Effector memory CD4-positive, alpha-beta T cell (primary cell): ENCODE data around the gene FAM20A.

ENCODE experiments used
- DNase-seq, 3 donors: peaks; one replicate each; pipeline ENCODE4 v3.0.0-alpha.2; 2020
- H3K27ac ChIP-seq: 2 replicates; pipeline ENCODE4 v1.7.0; 2013; ENCODE audit warnings: mild to moderate bottlenecking, low read length, moderate library complexity; ENCODE audit not compliant: insufficient read depth, poor library complexity, severe bottlenecking
- H3K27me3 ChIP-seq: replicated peaks from 2 replicates; pipeline ENCODE4 v1.7.0; 2013; ENCODE audit warnings: mild to moderate bottlenecking, low read length; ENCODE audit not compliant: insufficient read depth, control insufficient read depth, poor library complexity, severe bottlenecking
- H3K36me3 ChIP-seq: 2 replicates; pipeline ENCODE4 v1.7.0; 2013; ENCODE audit warnings: mild to moderate bottlenecking, low read length, moderate library complexity; ENCODE audit not compliant: control insufficient read depth, insufficient read depth
- H3K4me1 ChIP-seq: 2 replicates; pipeline ENCODE4 v1.7.0; 2013; ENCODE audit warnings: low read length, mild to moderate bottlenecking; ENCODE audit not compliant: control insufficient read depth, insufficient read depth, poor library complexity, severe bottlenecking
- H3K4me3 ChIP-seq: 2 replicates; pipeline ENCODE4 v1.7.0; 2013; ENCODE audit warnings: low read length, low read depth, mild to moderate bottlenecking; ENCODE audit not compliant: insufficient read depth, poor library complexity, severe bottlenecking
- H3K9me3 ChIP-seq: 2 replicates; pipeline ENCODE4 v1.7.0; 2013; ENCODE audit warnings: mild to moderate bottlenecking, low read length, moderate library complexity; ENCODE audit not compliant: control insufficient read depth

FAM20A gene

DNA sequence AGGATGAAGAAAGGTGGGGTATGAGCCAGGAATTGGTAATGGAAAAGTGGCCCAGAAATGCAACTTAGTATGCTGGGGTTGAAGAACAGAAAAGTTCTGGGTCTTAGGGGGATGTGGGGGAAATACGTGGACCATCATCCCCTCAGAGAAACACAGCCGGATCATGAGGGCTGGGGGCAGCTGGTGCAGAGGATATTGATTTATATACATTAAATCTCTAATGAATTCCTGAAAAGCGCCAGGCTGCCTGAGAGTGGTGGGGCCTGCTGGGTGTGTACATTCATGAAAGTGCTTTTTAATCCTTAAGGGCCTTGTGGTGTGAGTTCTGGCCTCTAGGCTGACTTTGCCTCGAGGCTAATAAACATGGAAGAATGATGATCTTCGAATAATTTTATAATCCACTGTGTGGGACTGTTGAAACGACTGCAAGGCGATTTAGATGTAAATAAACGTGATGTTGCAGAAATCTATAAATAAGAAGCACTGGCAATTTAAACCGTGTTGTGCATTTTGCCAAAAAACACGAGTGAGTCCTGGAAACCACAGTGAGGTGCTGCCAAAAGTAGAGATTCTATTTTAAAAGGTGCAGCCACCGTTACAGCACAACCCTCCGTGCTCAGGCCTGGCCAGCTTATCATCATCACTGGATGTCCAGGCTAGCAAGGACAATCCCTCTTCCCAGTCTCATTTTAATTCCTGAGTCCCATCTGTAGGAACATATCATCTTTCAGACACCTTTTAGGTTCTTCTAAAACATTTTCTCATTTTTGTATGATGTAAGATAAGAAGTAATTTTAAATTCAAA is 56.9 kb downstream of the FAM20A start:
- no peaks in the 10 kb centered on the region for H3K4me1 ChIP-seq
- H3K27me3 ChIP-seq, result no peaks in the 10 kb centered on the region
- H3K4me3 ChIP-seq, result no peak overlapping the region
- DNase-seq, result no peak
- no peaks in the 10 kb centered on the region for H3K9me3 ChIP-seq
- peaks cover 5% of the 10 kb centered on the region for H3K36me3 ChIP-seq
- no peak overlapping the region for H3K27ac ChIP-seq

DNA sequence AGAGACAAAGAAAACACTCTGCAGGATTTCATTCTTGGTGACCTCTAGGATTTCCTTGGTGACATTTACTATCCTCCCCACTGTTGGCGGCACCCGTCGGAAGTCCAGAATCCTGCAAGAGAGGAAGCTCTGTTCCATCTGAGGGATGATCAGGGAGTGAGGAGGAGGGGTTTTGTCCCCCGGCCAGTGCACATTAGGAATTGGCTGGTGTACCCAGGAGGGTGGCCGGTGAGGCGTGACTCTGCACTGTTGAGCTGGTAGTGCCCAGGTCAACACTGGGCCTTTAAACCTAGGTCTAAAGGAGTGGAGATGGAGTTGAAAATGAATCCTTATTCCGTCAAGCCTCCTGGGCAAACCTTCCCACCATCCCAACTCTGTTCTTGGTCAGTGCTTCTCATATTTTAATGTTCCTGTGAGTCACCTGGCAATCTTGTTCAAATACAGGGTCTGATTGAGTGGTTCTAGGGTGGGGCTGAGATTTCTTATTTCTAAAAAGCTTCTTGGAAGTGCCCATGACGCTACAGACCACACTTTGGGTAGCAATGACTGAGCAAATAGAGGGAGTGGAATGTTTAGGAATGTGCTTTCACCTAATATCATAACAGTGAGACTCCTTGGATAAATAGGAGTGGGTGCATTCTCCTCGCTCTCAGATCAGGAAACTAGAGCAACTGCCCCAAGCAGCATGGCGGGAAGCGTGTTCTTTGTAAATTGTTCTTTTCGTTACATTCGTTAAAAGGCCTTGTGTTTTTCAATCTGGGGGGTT is 58.3 kb downstream of the FAM20A start:
- no peak overlapping the region for H3K27ac ChIP-seq
- H3K27me3 ChIP-seq, result no peaks in the 10 kb centered on the region
- no peaks in the 10 kb centered on the region for H3K9me3 ChIP-seq
- H3K4me1 ChIP-seq, result no peaks in the 10 kb centered on the region
- peaks cover 5% of the 10 kb centered on the region for H3K36me3 ChIP-seq
- H3K4me3 ChIP-seq, result no peak overlapping the region
- no peak for DNase-seq

DNA sequence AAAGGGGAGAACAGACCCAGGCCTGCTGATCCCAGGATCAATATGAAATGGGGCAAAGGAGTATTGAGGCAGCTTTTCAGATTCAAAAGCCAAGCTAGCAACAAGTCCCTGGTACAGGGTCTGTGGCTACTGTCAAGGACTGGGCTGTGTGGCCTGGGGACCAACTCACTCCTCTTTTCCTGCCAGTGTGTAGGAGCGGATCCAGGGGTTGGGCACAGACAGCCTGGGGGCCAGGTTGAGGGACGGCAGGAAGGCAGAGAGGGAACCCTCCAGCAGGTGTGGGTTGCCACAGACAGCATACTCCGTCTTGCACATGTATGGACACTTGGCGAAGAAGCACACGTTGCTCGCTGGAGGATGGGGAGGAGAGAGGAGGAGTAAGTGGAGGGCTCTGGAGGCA is 59.4 kb downstream of the FAM20A start:
- no peaks in the 10 kb centered on the region for H3K4me1 ChIP-seq
- H3K27ac ChIP-seq, result no peak overlapping the region
- no peaks in the 10 kb centered on the region for H3K27me3 ChIP-seq

DNA sequence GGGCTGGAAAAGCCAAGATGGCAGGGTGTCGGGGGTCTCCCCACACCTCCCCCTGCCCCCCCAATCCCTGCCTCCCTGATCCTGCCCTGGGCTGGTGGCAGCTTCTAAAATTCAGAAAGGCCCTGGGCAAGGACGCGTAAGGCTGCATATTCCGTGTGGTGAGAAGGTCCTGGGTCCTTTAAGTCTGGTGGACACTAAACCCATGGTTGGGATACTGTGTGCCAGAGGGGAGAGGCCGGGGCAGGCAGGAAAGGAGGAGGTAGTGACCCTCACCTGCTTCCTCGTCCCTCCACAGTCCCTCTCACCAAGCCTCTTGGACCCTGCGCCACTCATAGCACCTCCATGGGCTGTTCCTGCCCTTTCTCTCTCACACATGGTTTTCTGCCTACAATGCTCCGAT is 60.2 kb downstream of the FAM20A start:
- H3K9me3 ChIP-seq, result no peaks in the 10 kb centered on the region
- H3K36me3 ChIP-seq, result peaks cover 24% of the 10 kb centered on the region
- H3K27ac ChIP-seq, result no peak overlapping the region

More for the DNA sequence above, 59.4 kb downstream of the FAM20A start:
- no peak for DNase-seq
- Histone ChIP-seq H3K36me3 (peaks cover 15% of the 10 kb centered on the region), H3K4me3 (no peak overlapping the region), H3K9me3 (no peaks in the 10 kb centered on the region)

GRCh38 chr17:68539548-68540467 is 61.4 kb downstream of the FAM20A start:
- no peak for DNase-seq
- no peaks in the 10 kb centered on the region for H3K4me1 ChIP-seq
- no peaks in the 10 kb centered on the region for H3K27me3 ChIP-seq
- no peak overlapping the region for H3K4me3 ChIP-seq
- no peaks in the 10 kb centered on the region for H3K9me3 ChIP-seq
- peaks cover 27% of the 10 kb centered on the region for H3K36me3 ChIP-seq
- H3K27ac ChIP-seq, result no peak overlapping the region

More for the DNA sequence above, 60.2 kb downstream of the FAM20A start:
- no peaks in the 10 kb centered on the region for H3K27me3 ChIP-seq
- DNase-seq, result no peak
- H3K4me1 ChIP-seq, result no peaks in the 10 kb centered on the region
- H3K4me3 ChIP-seq, result no peak overlapping the region

DNA sequence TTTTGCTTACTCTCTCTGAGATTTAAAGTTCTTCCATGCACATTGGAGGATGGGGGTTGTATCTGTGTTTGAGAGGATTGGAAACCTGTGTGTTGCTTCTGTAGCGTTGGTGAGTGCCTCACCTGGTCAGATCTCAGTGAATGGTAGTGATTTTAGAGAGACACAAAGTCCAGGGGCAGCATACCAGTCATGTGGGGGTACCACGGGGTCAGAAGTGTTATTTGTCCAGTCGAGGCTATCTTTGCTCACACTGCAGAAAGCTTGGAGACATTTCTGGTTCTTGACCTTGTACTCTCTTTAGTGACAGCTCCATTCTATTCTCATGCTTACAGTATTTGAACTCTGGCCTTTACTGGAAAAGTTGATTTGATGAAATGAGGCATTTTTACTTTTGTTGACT is 65.2 kb downstream of the FAM20A start:
- Histone ChIP-seq H3K9me3 (no peaks in the 10 kb centered on the region), H3K36me3 (peaks cover 37% of the 10 kb centered on the region), H3K27ac (no peak overlapping the region), H3K4me3 (no peak overlapping the region), H3K4me1 (no peaks in the 10 kb centered on the region), H3K27me3 (no peaks in the 10 kb centered on the region)
- no peak for DNase-seq

- Histone ChIP-seq H3K27me3 (no peaks in the 10 kb centered on the region), H3K36me3 (peaks cover 47% of the 10 kb centered on the region), H3K4me3 (no peak overlapping the region), H3K27ac (no peak overlapping the region), H3K4me1 (no peaks in the 10 kb centered on the region), H3K9me3 (no peaks in the 10 kb centered on the region)
- no peak for DNase-seq
Observed at GRCh38 chr17:68534695-68535088, 66.5 kb downstream of the FAM20A start.

- H3K4me1 ChIP-seq, result no peaks in the 10 kb centered on the region
- H3K27ac ChIP-seq, result no peak overlapping the region
- H3K27me3 ChIP-seq, result no peaks in the 10 kb centered on the region
- H3K36me3 ChIP-seq, result peaks cover 50% of the 10 kb centered on the region
- H3K4me3 ChIP-seq, result no peak overlapping the region
- no peak for DNase-seq
- H3K9me3 ChIP-seq, result no peaks in the 10 kb centered on the region
Observed at GRCh38 chr17:68533887-68534694, 67.1 kb downstream of the FAM20A start.

DNA sequence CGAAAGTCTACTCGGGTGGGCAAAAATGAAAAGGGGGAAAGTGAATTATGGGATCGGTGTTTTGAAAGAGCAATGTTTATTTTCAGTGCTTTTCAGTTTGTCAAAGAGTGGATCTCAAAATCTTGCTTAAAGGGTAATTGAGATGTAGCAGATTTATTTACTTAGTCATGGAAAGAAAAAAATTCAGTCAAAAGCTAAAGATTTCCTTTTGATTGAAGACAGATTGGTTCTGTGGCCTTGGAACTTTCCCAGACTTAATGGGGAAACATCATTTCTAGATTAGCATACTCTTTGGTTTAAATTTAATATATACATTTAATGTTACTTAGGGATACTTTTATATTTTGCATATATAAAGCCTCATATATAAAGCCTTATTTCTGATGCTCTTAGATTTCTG is 68.3 kb downstream of the FAM20A start:
- H3K9me3 ChIP-seq, result no peaks in the 10 kb centered on the region
- no peak overlapping the region for H3K27ac ChIP-seq
- H3K4me1 ChIP-seq, result no peaks in the 10 kb centered on the region
- H3K36me3 ChIP-seq, result peaks cover 62% of the 10 kb centered on the region
- DNase-seq, result no peak
- H3K27me3 ChIP-seq, result no peaks in the 10 kb centered on the region
- H3K4me3 ChIP-seq, result no peak overlapping the region
